CD4-positive, alpha-beta T cell (primary cell): ENCODE results near the gene RNF150. TPM values are rescaled to one million over a fixed set of nuclear protein-coding genes. Genes with fewer than 3 reads are reported as not detected.
"Not testable (repeated sequence)": the region's sequence is repeated elsewhere in the genome, so short reads cannot be mapped to it uniquely, and the experiment has no call there.

Experiments used
- ATAC-seq: fragments of 200-7000 bp; cut with Tn5 transposase; one replicate; pipeline ENCODE4 v1.10.0; 2022; ENCODE audit warnings: mild to moderate bottlenecking; ENCODE audit not compliant: poor library complexity
- CTCF ChIA-PET: fragments of 350-600 bp; sonication (Branson Sonifier 250); formaldehyde crosslinking; loops from one replicate; lab custom pipeline; 2021; ENCODE audit warnings: antibody characterized with exemption, inconsistent platforms; lab: Charles Lee
- POLR2A ChIA-PET: fragments of 350-600 bp; sonication (Branson Sonifier 250); formaldehyde crosslinking; loops from one replicate; lab custom pipeline; 2021; ENCODE audit warnings: antibody characterized with exemption, inconsistent platforms; lab: Charles Lee
- DNase-seq, 14 experiments: peaks; one replicate each; pipeline ENCODE4 v3.0.0-alpha.2; 2013 to 2020; ENCODE audit warnings: mixed read lengths in 2 of 14
- H3K27ac ChIP-seq, 2 donors: one replicate each; pipeline versions ENCODE4 v1.5.1 to v1.7.0; 2013; ENCODE audit warnings: low read length in 2 of 2, low read depth in 1 of 2, mild to moderate bottlenecking in 1 of 2
- H3K27me3 ChIP-seq, 2 experiments: 1 replicate in 1 of 2; 2 replicates in 1 of 2; pipeline versions ENCODE4 v1.6.1 to v1.7.0; 2013; ENCODE audit warnings: low read length in 2 of 2, control low read depth in 1 of 2, mild to moderate bottlenecking in 1 of 2, moderate library complexity in 1 of 2; ENCODE audit not compliant: insufficient read depth in 2 of 2, control insufficient read depth in 1 of 2
- H3K36me3 ChIP-seq: one replicate; pipeline ENCODE4 v1.6.1; 2013; ENCODE audit warnings: low read length, control low read depth; ENCODE audit not compliant: insufficient read depth
- H3K4me1 ChIP-seq: one replicate; pipeline ENCODE4 v1.6.1; 2013; ENCODE audit warnings: low read length, control low read depth; ENCODE audit not compliant: insufficient read depth
- H3K4me3 ChIP-seq: one replicate; pipeline ENCODE4 v1.5.1; 2013; ENCODE audit warnings: mild to moderate bottlenecking, low read length, moderate library complexity
- H3K9me3 ChIP-seq, 2 experiments: 1 replicate in 1 of 2; 2 replicates in 1 of 2; pipeline versions ENCODE4 v1.6.1 to v1.7.0; 2013; ENCODE audit warnings: low read length in 2 of 2, mild to moderate bottlenecking in 2 of 2, control low read depth in 1 of 2, moderate library complexity in 1 of 2; ENCODE audit not compliant: control insufficient read depth in 1 of 2, insufficient read depth in 1 of 2
- H3K27ac Mint-ChIP-seq: one replicate; pipeline ENCODE4 v1.8.0; 2020; ENCODE audit warnings: mixed read lengths
- H3K27me3 Mint-ChIP-seq: one replicate; pipeline ENCODE4 v1.8.0; 2021; ENCODE audit warnings: mixed read lengths
- H3K36me3 Mint-ChIP-seq: one replicate; pipeline ENCODE4 v1.8.0; 2021; ENCODE audit warnings: low read depth, mixed read lengths
- H3K4me1 Mint-ChIP-seq: one replicate; pipeline ENCODE4 v1.8.0; 2021; ENCODE audit warnings: low read depth, mixed read lengths
- H3K4me3 Mint-ChIP-seq: one replicate; pipeline ENCODE4 v1.8.0; 2020; ENCODE audit warnings: mild to moderate bottlenecking, mixed read lengths
- H3K9me3 Mint-ChIP-seq: one replicate; pipeline ENCODE4 v1.8.0; 2020; ENCODE audit warnings: mixed read lengths
- intact Hi-C, 2 experiments: fragments of 100-400 bp; cut with DNase I in 1 of 2; cut with micrococcal nuclease in 1 of 2; formaldehyde crosslinking; loops; one replicate each; pipeline versions ENCODE4 v1.15.1 to v1.9.0; 2023 to 2025; cut with DNase I, micrococcal nuclease
- total RNA-seq, 174 experiments: library from RNA in 2 of 174; stranded (reverse) in 2 of 174; gene quantifications; one replicate each; pipeline ENCODE4 v1.2.3 and lab custom pipeline; 2021 to 2026
- TF ChIP-seq, protein P1 (sequence below): fragments of 200-600 bp; IDR thresholded peaks from one replicate; pipeline ENCODE4 v1.8.0; 2022; ENCODE audit warnings: antibody characterized with exemption, mild to moderate bottlenecking

The RNF150 gene
- total RNA-seq, 2 experiments from 2014 or later, result not detected

DNA sequence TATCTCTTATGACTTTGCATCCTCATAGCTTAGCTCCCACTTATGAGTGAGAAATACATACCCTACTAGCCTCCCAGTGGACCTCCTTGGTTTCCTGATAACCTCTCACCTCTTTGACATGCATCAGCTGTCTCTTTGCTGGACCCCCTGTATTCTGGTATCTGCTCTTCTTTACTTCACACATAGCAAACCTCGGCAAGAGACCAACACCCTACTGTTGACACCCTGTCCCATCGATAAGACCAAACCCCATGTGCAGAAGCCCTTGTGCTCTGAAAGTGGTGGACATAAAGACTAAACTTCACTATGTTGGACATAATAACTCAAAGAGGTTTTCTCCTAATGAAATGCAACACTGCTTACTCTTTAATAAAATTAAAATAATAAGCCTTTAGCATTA is 75.7 kb downstream of the RNF150 start:
- TF ChIP-seq, protein P1, sequence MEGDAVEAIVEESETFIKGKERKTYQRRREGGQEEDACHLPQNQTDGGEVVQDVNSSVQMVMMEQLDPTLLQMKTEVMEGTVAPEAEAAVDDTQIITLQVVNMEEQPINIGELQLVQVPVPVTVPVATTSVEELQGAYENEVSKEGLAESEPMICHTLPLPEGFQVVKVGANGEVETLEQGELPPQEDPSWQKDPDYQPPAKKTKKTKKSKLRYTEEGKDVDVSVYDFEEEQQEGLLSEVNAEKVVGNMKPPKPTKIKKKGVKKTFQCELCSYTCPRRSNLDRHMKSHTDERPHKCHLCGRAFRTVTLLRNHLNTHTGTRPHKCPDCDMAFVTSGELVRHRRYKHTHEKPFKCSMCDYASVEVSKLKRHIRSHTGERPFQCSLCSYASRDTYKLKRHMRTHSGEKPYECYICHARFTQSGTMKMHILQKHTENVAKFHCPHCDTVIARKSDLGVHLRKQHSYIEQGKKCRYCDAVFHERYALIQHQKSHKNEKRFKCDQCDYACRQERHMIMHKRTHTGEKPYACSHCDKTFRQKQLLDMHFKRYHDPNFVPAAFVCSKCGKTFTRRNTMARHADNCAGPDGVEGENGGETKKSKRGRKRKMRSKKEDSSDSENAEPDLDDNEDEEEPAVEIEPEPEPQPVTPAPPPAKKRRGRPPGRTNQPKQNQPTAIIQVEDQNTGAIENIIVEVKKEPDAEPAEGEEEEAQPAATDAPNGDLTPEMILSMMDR, result no peak
- CTCF ChIA-PET, result no interaction called here
- Mint-ChIP-seq H3K4me3 (no peak overlapping the region), H3K27me3 (no peaks in the 10 kb centered on the region), H3K9me3 (no peaks in the 10 kb centered on the region), H3K27ac (no peak overlapping the region), H3K36me3 (no peaks in the 10 kb centered on the region), H3K4me1 (no peaks in the 10 kb centered on the region)
- H3K4me1 ChIP-seq, result no peaks in the 10 kb centered on the region
- ATAC-seq, result no peak
- no peaks in the 10 kb centered on the region for H3K27me3 ChIP-seq
- H3K27ac ChIP-seq, result no peak overlapping the region
- H3K36me3 ChIP-seq, result no peaks in the 10 kb centered on the region
- POLR2A ChIA-PET, result no interaction called here
- no peak for DNase-seq
- intact Hi-C loops, result no loop called here
- H3K9me3 ChIP-seq, result no peaks in the 10 kb centered on the region
- H3K4me3 ChIP-seq, result no peak overlapping the region

DNA sequence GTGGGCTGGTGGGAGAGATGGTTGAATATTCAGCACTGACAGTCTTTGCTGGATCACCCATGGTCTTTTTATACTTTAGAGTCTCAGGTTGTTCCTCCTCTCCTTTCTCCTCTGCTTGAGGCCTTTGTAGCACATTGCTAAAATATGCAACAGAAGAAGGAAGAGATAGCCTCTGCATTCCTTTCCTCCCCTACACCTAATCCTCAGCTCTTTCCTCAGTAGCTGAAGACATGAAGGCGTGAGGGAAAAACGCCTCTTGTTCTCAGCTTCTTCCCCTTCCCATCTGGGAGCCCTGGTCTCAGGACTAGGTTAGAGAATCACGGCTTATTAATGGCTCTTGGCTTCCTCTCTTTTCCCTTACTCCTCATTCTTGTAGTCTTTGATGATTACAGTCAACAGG is 76.8 kb downstream of the RNF150 start:
- DNase-seq (no peak), ATAC-seq (no peak)
- Histone ChIP-seq H3K9me3 (peaks cover 0 to 4% of the 10 kb centered on the region in 2 experiments), H3K4me1 (no peaks in the 10 kb centered on the region), H3K4me3 (no peak overlapping the region), H3K27me3 (no peaks in the 10 kb centered on the region), H3K36me3 (no peaks in the 10 kb centered on the region), H3K27ac (no peak overlapping the region)
- intact Hi-C loops, result no loop called here
- no peaks in the 10 kb centered on the region for H3K36me3 Mint-ChIP-seq
- TF ChIP-seq, protein P1, result no peak
- no peak overlapping the region for H3K27ac Mint-ChIP-seq
- H3K27me3 Mint-ChIP-seq, result no peaks in the 10 kb centered on the region
- POLR2A ChIA-PET, result no interaction called here
- no peaks in the 10 kb centered on the region for H3K4me1 Mint-ChIP-seq
- H3K4me3 Mint-ChIP-seq, result no peak overlapping the region
- CTCF ChIA-PET, result no interaction called here
- H3K9me3 Mint-ChIP-seq, result no peaks in the 10 kb centered on the region

DNA sequence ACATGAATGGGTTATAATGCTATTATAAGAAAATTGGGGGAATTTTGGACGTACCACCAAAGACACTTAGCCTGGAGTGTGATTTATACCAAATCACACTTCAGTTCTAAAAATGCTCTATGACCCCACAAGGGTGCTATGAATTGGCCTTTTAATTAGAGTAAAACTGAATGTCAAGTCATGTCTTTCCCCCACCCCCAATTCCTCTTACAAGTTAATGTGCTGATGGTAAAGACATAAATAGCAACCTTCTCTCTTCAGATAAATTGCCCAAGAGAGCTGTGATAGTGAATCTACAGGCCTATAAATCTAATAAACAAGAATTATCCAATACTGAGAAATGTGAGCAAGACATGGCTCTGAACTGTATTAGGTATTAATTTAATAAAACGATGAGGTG is 78.8 kb downstream of the RNF150 start:
- no peaks in the 10 kb centered on the region for H3K4me1 ChIP-seq
- ChIA-PET CTCF (interaction anchor here (0.6 kb wide), 1 partner anchor 9 kb away, joined by 3 read pairs; no protein-coding TSS in a partner anchor), POLR2A (no interaction called here)
- ATAC-seq, result no peak
- no peak overlapping the region for H3K4me3 Mint-ChIP-seq
- H3K4me1 Mint-ChIP-seq, result no peaks in the 10 kb centered on the region
- intact Hi-C loops, result no loop called here
- TF ChIP-seq, protein P1, result no peak
- H3K36me3 Mint-ChIP-seq, result no peaks in the 10 kb centered on the region
- H3K9me3 Mint-ChIP-seq, result no peaks in the 10 kb centered on the region
- no peak overlapping the region for H3K4me3 ChIP-seq
- H3K27me3 ChIP-seq, result no peaks in the 10 kb centered on the region
- no peak overlapping the region for H3K27ac ChIP-seq
- no peaks in the 10 kb centered on the region for H3K27me3 Mint-ChIP-seq
- no peaks in the 10 kb centered on the region for H3K36me3 ChIP-seq
- peaks cover 0 to 8% of the 10 kb centered on the region in 2 experiments for H3K9me3 ChIP-seq
- no peak for DNase-seq
- H3K27ac Mint-ChIP-seq, result no peak overlapping the region

DNA sequence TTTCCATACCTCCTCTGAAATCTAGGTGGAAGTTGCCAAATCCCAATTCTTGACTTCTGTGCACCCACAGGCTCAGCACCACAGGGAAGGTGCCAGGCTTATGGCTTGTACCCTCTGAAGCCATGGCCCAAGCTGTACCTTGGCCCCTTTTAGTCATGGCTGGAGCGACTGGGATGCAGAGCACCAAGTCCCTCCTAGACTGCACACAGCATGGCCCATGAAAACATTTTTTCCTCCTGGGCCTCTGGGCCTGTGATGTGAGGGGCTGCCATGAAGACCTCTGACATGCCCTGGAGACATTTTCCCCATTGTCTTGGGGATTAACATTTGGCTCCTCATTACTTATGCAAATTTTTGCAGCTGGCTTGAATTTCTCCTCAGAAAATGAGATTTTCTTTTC is 82.3 kb downstream of the RNF150 start:
- H3K36me3 ChIP-seq, CTCF ChIA-PET, POLR2A ChIA-PET, H3K9me3 ChIP-seq, intact Hi-C loops, H3K27ac ChIP-seq, H3K4me3 Mint-ChIP-seq, H3K4me3 ChIP-seq, DNase-seq, H3K9me3 Mint-ChIP-seq, ATAC-seq, H3K27ac Mint-ChIP-seq, H3K36me3 Mint-ChIP-seq, H3K4me1 ChIP-seq, H3K27me3 ChIP-seq, H3K27me3 Mint-ChIP-seq, H3K4me1 Mint-ChIP-seq: not testable (repeated sequence)
